GM12872 (cell line): ENCODE data around the gene MEIOB.

Experiments
- TF ChIP-seq, protein P1 (sequence below): IDR thresholded peaks from 3 replicates; pipeline ENCODE4 v1.5.1; 2011; ENCODE audit warnings: low read depth, mild to moderate bottlenecking, low read length, moderate library complexity; ENCODE audit not compliant: insufficient read depth

MEIOB gene

DNA sequence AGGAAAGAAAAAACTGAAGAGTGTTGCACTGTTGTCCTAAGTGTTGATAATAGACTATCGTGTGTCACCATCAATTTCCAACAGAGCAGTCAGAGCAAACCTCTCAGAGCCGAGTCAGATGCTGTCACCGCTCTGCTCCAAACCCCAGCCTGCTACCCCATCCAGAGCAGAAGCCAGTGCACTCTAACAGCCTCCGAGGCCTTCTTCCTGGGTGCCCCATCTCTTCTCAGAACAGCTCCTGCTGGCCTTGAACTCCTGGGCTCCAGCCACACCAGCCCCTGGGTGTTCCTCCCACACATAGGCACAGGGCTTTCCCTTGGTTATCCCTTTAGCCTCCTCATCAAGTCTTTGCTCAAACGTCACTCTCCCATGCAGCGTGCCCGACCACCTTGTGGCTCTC lies 21.0 kb downstream of the MEIOB start:
- TF ChIP-seq, protein P1, sequence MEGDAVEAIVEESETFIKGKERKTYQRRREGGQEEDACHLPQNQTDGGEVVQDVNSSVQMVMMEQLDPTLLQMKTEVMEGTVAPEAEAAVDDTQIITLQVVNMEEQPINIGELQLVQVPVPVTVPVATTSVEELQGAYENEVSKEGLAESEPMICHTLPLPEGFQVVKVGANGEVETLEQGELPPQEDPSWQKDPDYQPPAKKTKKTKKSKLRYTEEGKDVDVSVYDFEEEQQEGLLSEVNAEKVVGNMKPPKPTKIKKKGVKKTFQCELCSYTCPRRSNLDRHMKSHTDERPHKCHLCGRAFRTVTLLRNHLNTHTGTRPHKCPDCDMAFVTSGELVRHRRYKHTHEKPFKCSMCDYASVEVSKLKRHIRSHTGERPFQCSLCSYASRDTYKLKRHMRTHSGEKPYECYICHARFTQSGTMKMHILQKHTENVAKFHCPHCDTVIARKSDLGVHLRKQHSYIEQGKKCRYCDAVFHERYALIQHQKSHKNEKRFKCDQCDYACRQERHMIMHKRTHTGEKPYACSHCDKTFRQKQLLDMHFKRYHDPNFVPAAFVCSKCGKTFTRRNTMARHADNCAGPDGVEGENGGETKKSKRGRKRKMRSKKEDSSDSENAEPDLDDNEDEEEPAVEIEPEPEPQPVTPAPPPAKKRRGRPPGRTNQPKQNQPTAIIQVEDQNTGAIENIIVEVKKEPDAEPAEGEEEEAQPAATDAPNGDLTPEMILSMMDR = no peak

DNA sequence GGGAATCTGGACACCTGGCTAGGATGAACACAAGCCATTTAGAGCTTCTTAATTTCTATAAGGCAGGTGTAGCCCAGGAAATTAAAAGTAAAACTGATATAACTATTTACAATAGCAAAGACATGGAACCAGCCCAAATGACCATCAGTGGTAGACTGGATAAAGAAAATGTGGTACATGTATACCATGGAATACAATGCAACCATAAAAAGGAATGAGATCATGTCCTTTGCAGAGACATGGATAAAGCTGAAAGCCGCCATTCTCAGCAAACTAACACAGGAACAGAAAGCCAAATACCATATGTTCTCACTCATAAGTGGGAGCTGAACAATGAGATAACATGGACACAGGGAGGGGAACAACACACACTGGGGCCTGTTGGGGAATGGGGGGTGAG lies 25.5 kb downstream of the MEIOB start:
- TF ChIP-seq, protein P1 = no peak

DNA sequence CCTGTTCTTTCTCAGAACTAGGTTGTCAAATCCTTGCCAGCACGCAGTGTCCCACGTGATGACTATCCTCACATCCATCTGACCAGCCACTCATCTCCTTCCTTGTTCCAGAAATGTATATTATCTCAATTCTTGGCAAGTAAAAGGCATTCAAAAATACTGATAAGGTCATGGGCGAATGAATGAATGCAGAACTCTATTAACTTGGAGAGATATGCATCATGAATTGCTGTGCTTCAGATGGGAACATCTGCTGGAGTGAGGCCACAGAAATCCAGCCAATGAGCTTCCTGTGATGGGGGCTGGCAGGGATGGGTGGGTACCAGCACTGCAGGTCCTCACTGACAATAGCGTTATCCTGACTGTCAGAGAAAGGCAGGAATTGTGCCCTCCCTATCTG lies 26.0 kb downstream of the MEIOB start:
- TF ChIP-seq, protein P1 = no peak

DNA sequence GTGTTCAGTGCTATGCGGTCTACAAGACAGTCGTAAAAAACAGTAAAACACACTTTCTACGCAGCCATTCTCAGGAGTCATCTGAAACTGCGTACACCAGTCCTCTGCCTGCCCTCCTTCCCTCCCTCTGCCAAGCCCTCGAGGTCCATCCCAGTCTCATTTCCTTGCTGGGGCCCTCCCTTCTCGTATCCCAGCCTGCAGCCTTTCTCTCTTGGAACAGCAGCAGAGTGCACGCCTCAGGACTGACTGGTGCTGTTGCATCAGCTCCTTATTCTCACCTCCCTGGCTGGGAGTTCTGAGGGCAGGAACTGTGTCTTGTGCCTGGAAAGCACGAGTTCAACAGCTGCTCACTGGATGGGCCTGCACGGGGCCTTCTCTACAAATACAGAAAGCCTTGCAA lies 32.4 kb downstream of the MEIOB start:
- TF ChIP-seq, protein P1 = no peak

DNA sequence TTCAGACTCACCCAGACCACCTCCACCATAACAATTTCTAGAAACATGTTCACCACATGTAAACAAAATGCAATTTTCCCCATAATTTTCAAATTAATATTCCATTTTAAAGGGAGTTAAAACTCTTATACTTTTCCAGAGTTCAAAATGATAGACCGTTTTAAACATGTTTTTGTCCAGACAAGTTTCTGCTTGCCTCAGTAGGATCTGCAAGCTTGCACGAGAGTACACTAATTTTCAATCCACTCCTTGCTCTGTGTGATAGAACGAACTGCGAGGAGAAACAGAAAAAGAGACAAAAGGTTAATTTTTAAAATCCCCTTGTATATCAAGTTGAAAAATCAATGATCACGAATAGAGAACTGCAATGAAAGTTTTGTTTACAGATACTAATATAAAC lies 37.9 kb downstream of the MEIOB start:
- TF ChIP-seq, protein P1 = no peak

DNA sequence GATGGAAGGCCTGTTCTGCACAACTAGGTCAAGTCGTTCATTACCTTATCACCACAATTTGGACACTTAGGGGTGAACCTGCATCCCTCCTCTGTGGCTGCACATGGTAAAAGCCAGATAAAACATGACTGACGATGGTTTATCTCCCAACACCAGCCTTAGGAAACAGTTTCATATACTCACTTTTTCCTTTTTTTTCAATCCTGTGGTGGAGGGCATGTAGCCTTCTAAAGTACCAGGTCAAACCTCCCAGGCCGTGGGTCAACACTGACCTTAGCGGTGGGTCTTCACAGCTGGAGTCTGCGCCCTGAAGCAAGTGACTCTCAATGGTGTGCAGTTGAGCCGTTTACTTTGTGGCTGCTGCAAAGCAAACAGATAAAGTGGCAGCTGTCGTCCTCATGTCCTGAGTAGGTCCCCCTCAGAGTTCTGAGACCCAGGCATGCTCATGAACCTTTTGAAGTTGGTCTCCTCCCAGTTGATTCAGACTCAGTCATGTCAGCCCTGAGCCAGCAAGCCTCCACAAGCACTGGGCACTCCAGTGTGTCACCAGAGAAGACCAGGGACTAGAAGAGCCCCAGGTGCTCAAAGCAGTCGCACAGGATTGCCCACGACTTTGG lies 39.0 kb downstream of the MEIOB start:
- TF ChIP-seq, protein P1 = no peak

DNA sequence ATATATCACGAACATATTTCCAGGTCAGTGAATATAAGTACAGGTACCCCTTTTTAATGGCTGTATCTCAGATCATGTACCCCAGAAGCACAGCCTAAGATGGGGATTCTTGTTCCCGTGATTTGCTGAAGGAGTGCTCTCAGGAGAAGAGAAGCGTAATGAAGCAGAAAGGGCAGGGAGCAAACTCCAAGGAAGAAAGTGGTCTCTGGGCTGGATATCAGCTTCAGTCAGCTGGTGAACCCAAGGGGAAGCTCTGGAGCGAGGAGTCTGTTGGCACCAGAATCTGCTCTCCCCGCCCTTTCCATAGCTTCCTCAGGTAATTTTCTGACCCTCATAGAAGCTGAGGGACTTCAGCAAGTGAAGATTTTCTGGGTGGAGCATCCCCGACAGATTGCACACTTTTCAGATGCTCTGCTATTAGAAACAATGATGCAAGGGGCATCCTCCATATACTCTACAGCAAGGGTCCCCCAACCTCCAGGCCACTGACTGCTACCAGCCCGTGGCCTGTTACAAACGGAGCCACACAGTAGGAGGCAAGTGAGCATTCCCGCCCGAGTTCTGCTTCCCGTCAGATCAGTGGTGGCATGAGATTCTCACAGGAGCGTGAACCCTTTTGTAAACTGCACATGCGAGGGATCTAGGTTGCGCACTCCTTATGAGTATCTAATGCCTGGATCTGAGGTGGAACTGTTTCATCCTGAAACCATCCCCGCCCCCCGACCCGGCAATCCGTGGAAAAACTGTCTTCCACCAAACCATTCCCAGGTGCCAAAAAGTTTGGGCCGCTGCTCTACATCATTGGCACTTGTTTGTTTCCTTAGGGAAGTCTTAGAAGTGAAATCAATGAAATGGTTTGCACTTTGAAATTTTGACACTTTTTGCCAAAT lies 40.5 kb downstream of the MEIOB start:
- TF ChIP-seq, protein P1 = no peak
